Thymus (tissue), 11 donors: ENCODE measurements around the gene DPF1. TPM values are rescaled to one million over a fixed set of nuclear protein-coding genes. Genes with fewer than 3 reads are reported as not detected.

Source experiments
- DNase-seq, 9 donors: peaks; one replicate each; pipeline ENCODE4 v3.0.0-alpha.2; 2013; ENCODE audit warnings: low spot score in 9 of 9, low read depth in 6 of 9, missing footprints in 1 of 9
- H3K27ac ChIP-seq, 2 donors: one replicate each; pipeline ENCODE4 v1.5.1; 2013; ENCODE audit warnings: control low read depth in 1 of 2, low read depth in 1 of 2, low read length in 1 of 2, mild to moderate bottlenecking in 1 of 2, moderate library complexity in 1 of 2
- H3K27me3 ChIP-seq, 2 donors: one replicate each; pipeline ENCODE4 v1.5.1; 2013; ENCODE audit warnings: low read length in 1 of 2; ENCODE audit not compliant: control insufficient read depth in 2 of 2, insufficient read depth in 1 of 2
- H3K36me3 ChIP-seq, 2 donors: one replicate each; pipeline ENCODE4 v1.5.1; 2013; ENCODE audit warnings: low read length in 1 of 2, mild to moderate bottlenecking in 1 of 2, moderate library complexity in 1 of 2; ENCODE audit not compliant: control insufficient read depth in 2 of 2, insufficient read depth in 2 of 2
- H3K4me1 ChIP-seq, 2 donors: one replicate each; pipeline ENCODE4 v1.5.1; 2013; ENCODE audit warnings: low read length in 2 of 2; ENCODE audit not compliant: control insufficient read depth in 2 of 2, insufficient read depth in 2 of 2
- H3K4me3 ChIP-seq, 2 donors: one replicate each; pipeline ENCODE4 v1.5.1; 2013; ENCODE audit warnings: low read length in 2 of 2, control low read depth in 1 of 2, mild to moderate bottlenecking in 1 of 2
- H3K9me3 ChIP-seq, 2 donors: one replicate each; pipeline ENCODE4 v1.5.1; 2013; ENCODE audit warnings: low read length in 1 of 2, mild to moderate bottlenecking in 1 of 2; ENCODE audit not compliant: control insufficient read depth in 2 of 2, insufficient read depth in 1 of 2
- WGBS: extraction: QIAGEN DNeasy Blood & Tissue Kit; methylation state at CpG from one replicate; pipeline ENCODE4 v1.1.7; 2013; 5-methylcytosine and 5-hydroxymethylcytosine counted together
- polyA plus RNA-seq: library from polyadenylated mRNA; stranded (reverse); fragments of 200-250 nt; gene quantifications from one replicate; pipeline ENCODE4 v1.2.3, GENCODE V29; 2013
- total RNA-seq: library from RNA; stranded (reverse); fragments of 120-200 nt; gene quantifications from one replicate; pipeline ENCODE4 v1.2.4, GENCODE V29; 2013
- donor health status: healthy.

The DPF1 gene
- total and polyA plus RNA-seq, 2 donors: 0.09 to 0.24 TPM

- WGBS: 6% methylated on average over 24 of the region's 24 CpGs
- no peaks in the 10 kb centered on the region for H3K36me3 ChIP-seq
- no peak overlapping the region for H3K4me3 ChIP-seq
- H3K9me3 ChIP-seq: no peaks in the 10 kb centered on the region
- peaks cover 25 to 33% of the 10 kb centered on the region in 2 donors for H3K4me1 ChIP-seq
- H3K27me3 ChIP-seq: peaks cover 32 to 79% of the 10 kb centered on the region in 2 donors
- no peak overlapping the region for H3K27ac ChIP-seq
- DNase-seq: peak in 1 of 9 donors; percentile 56
These were observed 10.0 kb downstream of the DPF1 start for GRCh38 chr19:38213911-38214625.

- WGBS: 91% methylated on average over 23 of the region's 23 CpGs
- H3K27me3 ChIP-seq: peaks cover 33 to 78% of the 10 kb centered on the region in 2 donors
- H3K27ac ChIP-seq: no peak overlapping the region
- H3K4me3 ChIP-seq: no peak overlapping the region
- no peaks in the 10 kb centered on the region for H3K9me3 ChIP-seq
- peaks cover 25 to 33% of the 10 kb centered on the region in 2 donors for H3K4me1 ChIP-seq
- H3K36me3 ChIP-seq: no peaks in the 10 kb centered on the region
- DNase-seq: no peak
These were observed 10.6 kb downstream of the DPF1 start for GRCh38 chr19:38213469-38213868.

- Histone ChIP-seq H3K27me3 (peaks cover 33 to 73% of the 10 kb centered on the region in 2 donors), H3K4me1 (peaks cover 21 to 33% of the 10 kb centered on the region in 2 donors), H3K36me3 (no peaks in the 10 kb centered on the region), H3K9me3 (no peaks in the 10 kb centered on the region), H3K4me3 (no peak overlapping the region), H3K27ac (no peak overlapping the region)
- no peak for DNase-seq
- 26% methylated on average over 15 of the region's 15 CpGs for WGBS
These were observed 12.3 kb downstream of the DPF1 start for GRCh38 chr19:38211766-38212165.

- H3K4me1 ChIP-seq: peaks cover 21 to 33% of the 10 kb centered on the region in 2 donors
- peaks cover 33 to 69% of the 10 kb centered on the region in 2 donors for H3K27me3 ChIP-seq
- H3K4me3 ChIP-seq: peak overlapping the region in 1 of 2 donors; percentile 15
- peaks cover 0 to 5% of the 10 kb centered on the region in 2 donors for H3K36me3 ChIP-seq
- no peak for DNase-seq
- no peaks in the 10 kb centered on the region for H3K9me3 ChIP-seq
- no peak overlapping the region for H3K27ac ChIP-seq
- WGBS: 4% methylated on average over 27 of the region's 27 CpGs
These were observed 12.9 kb downstream of the DPF1 start for GRCh38 chr19:38211151-38211591.

- no peak for DNase-seq
- WGBS: 4% methylated on average over 24 of the region's 24 CpGs
- peak overlapping the region in 1 of 2 donors; percentile 2 for H3K4me3 ChIP-seq
- no peak overlapping the region for H3K27ac ChIP-seq
- no peaks in the 10 kb centered on the region for H3K9me3 ChIP-seq
- peaks cover 33 to 64% of the 10 kb centered on the region in 2 donors for H3K27me3 ChIP-seq
- H3K4me1 ChIP-seq: peaks cover 21 to 33% of the 10 kb centered on the region in 2 donors
- H3K36me3 ChIP-seq: peaks cover 0 to 8% of the 10 kb centered on the region in 2 donors
These were observed 13.5 kb downstream of the DPF1 start for GRCh38 chr19:38210458-38210987.

GRCh38 chr19:38209671-38210457, 14.2 kb downstream of the DPF1 start:
- Histone ChIP-seq H3K27ac (no peak overlapping the region), H3K27me3 (peaks cover 33 to 64% of the 10 kb centered on the region in 2 donors), H3K9me3 (no peaks in the 10 kb centered on the region), H3K36me3 (peaks cover 0 to 11% of the 10 kb centered on the region in 2 donors), H3K4me1 (peaks cover 21 to 33% of the 10 kb centered on the region in 2 donors), H3K4me3 (no peak overlapping the region)
- DNase-seq: no peak
- WGBS: 4% methylated on average over 30 of the region's 30 CpGs

GRCh38 chr19:38209152-38209551, 14.9 kb downstream of the DPF1 start:
- DNase-seq: no peak
- Histone ChIP-seq H3K4me3 (no peak overlapping the region), H3K9me3 (no peaks in the 10 kb centered on the region), H3K27ac (no peak overlapping the region), H3K36me3 (peaks cover 0 to 11% of the 10 kb centered on the region in 2 donors), H3K4me1 (peaks cover 19 to 30% of the 10 kb centered on the region in 2 donors), H3K27me3 (peaks cover 33 to 59% of the 10 kb centered on the region in 2 donors)
- WGBS: 73% methylated on average over 5 of the region's 5 CpGs

- H3K27ac ChIP-seq: no peak overlapping the region
- WGBS: 95% methylated on average over 3 of the region's 3 CpGs
- H3K36me3 ChIP-seq: peaks cover 0 to 17% of the 10 kb centered on the region in 2 donors
- peaks cover 33 to 53% of the 10 kb centered on the region in 2 donors for H3K27me3 ChIP-seq
- no peak for DNase-seq
- no peaks in the 10 kb centered on the region for H3K9me3 ChIP-seq
- H3K4me1 ChIP-seq: peaks cover 13 to 24% of the 10 kb centered on the region in 2 donors
- no peak overlapping the region for H3K4me3 ChIP-seq
These were observed 15.5 kb downstream of the DPF1 start for GRCh38 chr19:38208571-38208970.

- H3K27ac ChIP-seq: no peak overlapping the region
- H3K27me3 ChIP-seq: peaks cover 30 to 43% of the 10 kb centered on the region in 2 donors
- no peaks in the 10 kb centered on the region for H3K9me3 ChIP-seq
- 93% methylated on average over 12 of the region's 12 CpGs for WGBS
- H3K36me3 ChIP-seq: peaks cover 0 to 21% of the 10 kb centered on the region in 2 donors
- peaks cover 13 to 20% of the 10 kb centered on the region in 2 donors for H3K4me1 ChIP-seq
- no peak for DNase-seq
- H3K4me3 ChIP-seq: no peak overlapping the region
These were observed 16.5 kb downstream of the DPF1 start for GRCh38 chr19:38207543-38207942.
